ENCODE data around the gene CIAO3. TPM values are rescaled to one million over a fixed set of nuclear protein-coding genes. Genes with fewer than 3 reads are reported as not detected.
A peak's percentile ranks its signal among the peaks of the same experiment; 100 is the strongest.

The CIAO3 gene
- total RNA-seq: 39.5 and 42.5 TPM in 2 replicates

DNA sequence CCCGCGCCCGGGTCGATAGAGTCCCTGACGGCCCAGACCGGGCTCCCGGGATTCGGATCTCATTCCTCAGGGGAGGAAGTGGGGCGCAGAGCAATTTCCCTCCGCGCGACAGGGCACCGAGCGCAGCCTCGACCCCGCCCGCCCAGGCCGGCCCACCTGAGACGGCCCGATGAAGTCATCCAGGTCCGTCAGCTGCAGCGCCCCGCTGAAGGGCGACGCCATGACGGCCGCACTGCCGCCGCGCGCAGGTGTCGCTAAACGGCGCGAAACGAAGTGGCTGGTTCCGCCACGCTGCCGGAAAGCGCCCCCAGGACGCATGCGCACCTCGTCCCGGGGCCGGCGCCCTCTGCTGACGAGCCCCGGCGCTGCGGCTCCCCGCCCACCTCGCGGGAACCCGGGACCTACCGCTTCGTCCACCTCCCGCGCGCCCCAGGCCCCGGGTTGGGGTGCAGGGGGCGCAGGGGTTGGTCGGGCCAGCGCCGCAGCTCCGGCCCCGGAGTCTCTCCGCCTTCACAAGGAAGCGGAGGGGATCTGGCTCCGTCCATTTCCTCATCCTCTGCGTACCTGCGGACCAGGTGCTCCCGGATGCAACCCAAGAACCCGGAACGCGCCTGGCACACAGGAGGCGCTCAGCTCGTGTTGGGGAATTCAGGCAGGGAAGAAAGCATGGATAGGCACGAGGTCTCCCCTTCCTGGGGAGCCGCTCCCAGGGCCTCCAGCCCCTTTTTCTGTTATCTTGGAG, at the start of gene CIAO3:
Gene CIAO3 (minus strand): TSS at position 234 of the 742 bp plus-strand sequence. CDS start 12 bp downstream, at position 222.
- intact Hi-C loops (cut with micrococcal nuclease): loop anchor here (1.0 to 5.0 kb wide), 3 partner anchors 26 to 568 kb away; partner anchors contain the start of genes CHTF18, METRN, RPUSD1 and UBE2I
- Mint-ChIP-seq H3K36me3 (ENCODE audit: low read depth) (peaks cover 16% of the 10 kb centered on the region), H3K27me3 (no peaks in the 10 kb centered on the region), H3K4me1 (peaks cover 9% of the 10 kb centered on the region), H3K4me3 (peak within 1 kb of the TSS; percentile 85), H3K9me3 (no peaks in the 10 kb centered on the region), H3K27ac (peak within 1 kb of the TSS; percentile 62)
- DNase-seq: peak; percentile 98

DNA sequence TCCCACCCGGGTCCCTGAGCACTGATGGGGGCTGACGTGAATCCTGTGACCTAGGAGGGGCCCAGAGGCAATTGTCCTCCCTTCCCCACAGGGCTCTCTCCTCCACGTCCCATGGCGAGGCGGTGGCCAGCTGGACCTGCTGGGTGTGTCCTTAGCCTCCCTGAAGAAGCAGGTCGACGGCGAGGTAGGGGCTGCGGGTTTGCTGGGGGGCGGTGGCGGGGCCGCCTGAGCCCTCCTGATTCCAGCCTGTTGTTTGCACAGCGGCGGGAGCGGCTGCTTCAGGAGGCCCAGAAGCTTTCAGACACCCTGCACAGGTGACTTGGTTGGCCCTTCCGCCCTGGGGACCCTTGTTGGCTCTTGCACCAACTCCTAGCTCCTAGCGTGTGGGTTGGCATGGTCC, 49.3 kb upstream of the CIAO3 start:
- H3K27me3 Mint-ChIP-seq: no peaks in the 10 kb centered on the region
- no peak for DNase-seq
- H3K4me1 Mint-ChIP-seq: peaks cover 5% of the 10 kb centered on the region
- intact Hi-C loops (cut with micrococcal nuclease): no loop called here
- peak overlapping the region; percentile 71 for H3K4me3 Mint-ChIP-seq
- no peaks in the 10 kb centered on the region for H3K9me3 Mint-ChIP-seq
- peaks cover 6% of the 10 kb centered on the region for H3K36me3 Mint-ChIP-seq (ENCODE audit: low read depth)
- H3K27ac Mint-ChIP-seq: peak overlapping the region; percentile 53

DNA sequence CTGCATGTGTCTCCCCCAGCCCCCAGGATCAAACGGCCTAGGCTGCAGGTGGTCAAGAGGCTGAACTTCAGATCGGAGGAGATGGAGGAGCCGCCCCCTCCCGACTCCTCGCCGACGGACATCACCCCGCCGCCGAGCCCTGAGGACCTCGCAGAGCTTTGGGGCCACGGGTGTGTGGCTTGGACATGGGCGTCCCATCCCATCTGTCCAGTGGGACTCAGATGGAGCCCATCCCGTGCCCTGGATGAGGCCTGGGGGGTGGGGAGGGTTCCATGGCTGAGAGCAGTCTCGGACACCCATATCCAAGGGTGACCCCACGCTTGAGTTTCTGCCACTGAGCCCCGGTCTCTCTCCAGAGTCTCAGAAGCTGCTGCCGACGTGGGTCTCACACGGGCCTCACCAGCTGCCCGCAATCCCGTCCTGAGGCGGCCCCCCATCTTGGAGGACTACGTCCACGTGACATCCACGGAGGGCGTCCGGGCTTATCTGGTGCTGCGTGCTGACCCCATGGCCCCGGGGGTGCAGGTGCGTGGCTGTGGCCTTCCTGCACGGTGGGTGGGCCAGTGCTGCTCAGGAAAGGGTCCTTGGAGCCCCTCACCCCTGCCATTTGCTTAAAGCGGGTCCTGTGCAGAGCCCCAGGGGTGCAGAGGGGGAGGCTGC, 48.5 kb upstream of the CIAO3 start:
- no peak overlapping the region for H3K27ac Mint-ChIP-seq
- no peaks in the 10 kb centered on the region for H3K9me3 Mint-ChIP-seq
- H3K4me1 Mint-ChIP-seq: peaks cover 5% of the 10 kb centered on the region
- H3K27me3 Mint-ChIP-seq: no peaks in the 10 kb centered on the region
- intact Hi-C loops (cut with micrococcal nuclease): loop anchor here (5.0 kb wide), 1 partner anchor 47 kb away; the partner anchor contains the start of gene CIAO3
- DNase-seq: no peak
- H3K4me3 Mint-ChIP-seq: peak overlapping the region; percentile 71
- peaks cover 11% of the 10 kb centered on the region for H3K36me3 Mint-ChIP-seq (ENCODE audit: low read depth)

DNA sequence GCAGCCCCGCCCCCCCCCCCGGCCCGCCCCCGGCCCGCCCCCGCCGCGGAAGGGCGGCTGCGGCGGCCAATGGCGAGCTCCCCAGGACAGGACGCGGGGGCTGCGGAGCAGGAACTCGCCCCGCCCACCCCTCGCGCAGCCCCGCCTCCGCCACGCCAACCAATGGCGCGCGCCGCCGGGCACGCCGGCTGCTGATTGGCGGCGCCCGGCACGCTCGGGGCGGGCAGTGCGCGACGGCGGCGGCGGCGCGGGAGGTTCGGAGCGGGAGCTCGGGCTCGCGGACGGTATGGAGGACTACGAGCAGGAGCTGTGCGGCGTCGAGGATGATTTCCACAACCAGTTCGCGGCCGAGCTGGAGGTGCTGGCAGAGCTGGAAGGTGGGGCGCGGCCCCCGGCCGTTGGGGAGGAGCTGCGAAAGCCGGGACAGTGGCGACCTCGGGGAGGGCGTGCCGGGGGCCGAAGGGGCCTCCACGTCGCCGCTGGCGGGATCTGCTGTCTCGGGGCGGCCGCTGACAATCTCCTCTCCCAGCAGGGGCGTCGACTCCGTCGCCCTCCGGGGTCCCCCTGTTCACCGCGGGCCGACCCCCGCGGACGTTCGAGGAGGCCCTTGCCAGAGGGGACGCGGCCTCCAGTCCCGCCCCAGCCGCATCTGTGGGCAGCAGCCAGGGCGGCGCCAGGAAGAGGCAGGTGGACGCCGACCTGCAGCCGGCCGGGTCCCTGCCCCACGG, 47.8 kb upstream of the CIAO3 start, which contains the start of gene CHTF18:
Gene CHTF18 (plus strand): TSS at position 222 of the 728 bp plus-strand sequence. CDS start 65 bp downstream, at position 287.
- Mint-ChIP-seq H3K4me1 (peaks cover 5% of the 10 kb centered on the region), H3K27me3 (no peaks in the 10 kb centered on the region), H3K36me3 (ENCODE audit: low read depth) (peaks cover 11% of the 10 kb centered on the region), H3K9me3 (no peaks in the 10 kb centered on the region), H3K4me3 (peak within 1 kb of the TSS; percentile 89), H3K27ac (peak within 1 kb of the TSS; percentile 81)
- peak; percentile 98 for DNase-seq
- intact Hi-C loops (cut with micrococcal nuclease): loop anchor here (1.0 to 5.0 kb wide), 3 partner anchors 19 to 76 kb away; partner anchors contain the start of gene CIAO3

DNA sequence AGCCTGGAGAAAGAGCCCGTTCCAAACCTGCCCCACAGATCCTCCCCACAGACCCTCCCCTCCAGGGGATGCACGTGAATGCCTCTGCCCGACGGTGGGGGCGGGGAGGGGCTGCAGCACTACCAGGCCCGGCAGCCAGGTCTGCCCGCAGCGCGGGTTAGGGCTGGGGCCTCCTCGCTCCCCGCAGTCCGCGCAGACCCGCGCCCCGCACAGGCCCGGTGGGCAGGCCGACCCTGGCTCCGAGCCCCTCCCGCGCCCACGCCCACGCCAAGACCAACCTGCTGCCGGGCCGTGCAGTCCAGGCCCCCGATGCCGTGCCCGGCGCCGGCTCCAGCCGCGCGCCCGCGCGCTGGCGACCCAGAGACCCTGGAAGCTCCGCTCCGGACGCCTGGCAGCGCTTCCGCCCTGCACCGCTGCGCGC, 47.2 kb upstream of the CIAO3 start, which contains the start of gene RPUSD1:
Gene RPUSD1 (minus strand): TSS at position 404 of the 421 bp plus-strand sequence. CDS start 644 bp downstream, outside the sequence.
- H3K4me3 Mint-ChIP-seq: peak within 1 kb of the TSS; percentile 89
- no peaks in the 10 kb centered on the region for H3K27me3 Mint-ChIP-seq
- peak within 1 kb of the TSS; percentile 81 for H3K27ac Mint-ChIP-seq
- no peak for DNase-seq
- no peaks in the 10 kb centered on the region for H3K9me3 Mint-ChIP-seq
- peaks cover 5% of the 10 kb centered on the region for H3K4me1 Mint-ChIP-seq
- intact Hi-C loops (cut with micrococcal nuclease): loop anchor here (1.0 to 5.0 kb wide), 3 partner anchors 19 to 76 kb away; partner anchors contain the start of gene CIAO3
- H3K36me3 Mint-ChIP-seq (ENCODE audit: low read depth): peaks cover 11% of the 10 kb centered on the region

DNA sequence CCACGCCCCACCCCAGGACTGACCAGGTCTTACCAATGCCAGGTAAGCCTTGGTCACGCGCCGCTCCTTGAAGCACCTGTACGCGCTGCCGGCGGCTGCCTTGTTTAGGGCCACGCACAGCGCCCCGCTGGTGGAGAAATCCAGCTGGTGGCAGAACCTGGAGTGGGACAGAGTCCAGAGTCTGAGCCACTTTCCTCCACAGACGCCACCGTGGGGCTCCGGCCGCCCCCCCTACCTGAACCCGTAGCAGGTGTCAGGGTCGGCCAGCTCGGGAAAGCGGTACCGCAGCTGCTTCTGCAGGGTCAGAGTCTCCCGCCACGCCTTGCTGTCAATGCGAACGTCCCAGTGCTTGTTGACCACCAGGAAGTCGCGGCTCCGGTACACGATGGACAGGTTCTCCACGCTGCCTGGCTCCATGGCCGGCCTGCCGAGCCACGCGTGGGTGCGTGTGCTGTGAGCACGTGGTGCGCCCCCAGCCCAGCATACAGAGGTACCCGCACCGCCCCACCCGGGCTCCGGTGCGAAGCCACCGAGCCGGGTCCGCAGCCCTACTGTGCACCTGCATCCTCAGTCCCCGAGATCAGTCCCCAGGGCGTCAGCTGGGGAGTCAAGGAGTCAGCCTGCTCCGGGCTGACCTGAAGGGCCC, 46.6 kb upstream of the CIAO3 start:
- H3K4me1 Mint-ChIP-seq: peaks cover 5% of the 10 kb centered on the region
- H3K27ac Mint-ChIP-seq: peak overlapping the region; percentile 78
- no peak for DNase-seq
- no peaks in the 10 kb centered on the region for H3K9me3 Mint-ChIP-seq
- peaks cover 11% of the 10 kb centered on the region for H3K36me3 Mint-ChIP-seq (ENCODE audit: low read depth)
- intact Hi-C loops (cut with micrococcal nuclease): loop anchor here (5.0 kb wide), 1 partner anchor 45 kb away; the partner anchor contains the start of gene CIAO3
- peak overlapping the region; percentile 89 for H3K4me3 Mint-ChIP-seq
- no peaks in the 10 kb centered on the region for H3K27me3 Mint-ChIP-seq

DNA sequence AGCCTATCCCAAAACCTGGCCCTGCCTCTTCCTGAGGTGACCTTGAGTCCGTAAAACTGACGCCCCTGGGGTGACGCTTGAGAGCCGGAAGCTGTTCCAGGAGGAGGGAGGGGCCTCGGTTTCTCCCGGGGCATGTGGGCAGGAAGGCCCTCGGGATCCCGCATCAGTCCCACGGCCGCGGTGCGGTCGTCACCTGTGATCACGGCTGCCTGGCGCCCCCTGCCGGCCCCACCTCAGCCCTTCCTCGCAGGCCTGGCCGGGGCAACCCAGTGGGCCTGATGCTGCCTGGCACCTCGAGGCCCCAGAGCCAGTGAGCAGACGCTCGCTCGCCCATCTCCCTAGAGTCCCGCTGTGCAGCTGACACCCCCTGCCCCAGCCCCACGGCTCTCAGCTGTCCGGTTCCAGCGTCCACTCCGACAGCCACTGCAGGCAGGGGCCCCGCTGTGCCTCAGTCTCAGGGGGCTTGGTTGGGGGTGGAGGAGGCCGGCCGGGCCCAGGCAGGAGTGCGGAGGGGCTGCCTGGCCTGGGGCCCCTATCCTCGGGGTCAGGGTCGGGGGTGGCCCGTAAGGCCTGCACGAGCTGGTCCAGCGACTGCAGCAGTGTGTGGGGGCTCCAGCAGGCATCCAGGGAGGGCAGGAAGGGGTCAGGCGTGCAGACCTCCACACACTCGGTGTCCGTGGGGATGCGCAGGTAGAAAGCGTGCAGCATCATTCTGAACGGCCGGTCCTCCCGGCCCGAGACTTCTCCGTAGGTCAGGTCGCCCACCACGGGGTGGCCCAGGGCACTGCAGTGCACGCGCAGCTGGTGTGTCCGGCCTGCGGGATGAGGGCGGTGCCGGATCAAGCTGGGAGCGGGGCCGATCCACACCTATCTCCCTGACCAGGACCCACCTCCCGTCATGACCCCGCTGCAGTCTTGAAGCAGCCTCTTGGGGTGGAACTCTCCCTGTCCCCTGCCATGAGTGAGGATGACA, 45.1 kb upstream of the CIAO3 start:
- Mint-ChIP-seq H3K9me3 (no peaks in the 10 kb centered on the region), H3K27me3 (no peaks in the 10 kb centered on the region), H3K27ac (no peak overlapping the region), H3K36me3 (ENCODE audit: low read depth) (peaks cover 4% of the 10 kb centered on the region), H3K4me1 (peaks cover 5% of the 10 kb centered on the region), H3K4me3 (peak overlapping the region; percentile 89)
- DNase-seq: peak; percentile 93
- intact Hi-C loops (cut with micrococcal nuclease): loop anchor here (1.0 to 5.0 kb wide), 2 partner anchors 44 to 75 kb away; partner anchors contain the start of gene CIAO3

DNA sequence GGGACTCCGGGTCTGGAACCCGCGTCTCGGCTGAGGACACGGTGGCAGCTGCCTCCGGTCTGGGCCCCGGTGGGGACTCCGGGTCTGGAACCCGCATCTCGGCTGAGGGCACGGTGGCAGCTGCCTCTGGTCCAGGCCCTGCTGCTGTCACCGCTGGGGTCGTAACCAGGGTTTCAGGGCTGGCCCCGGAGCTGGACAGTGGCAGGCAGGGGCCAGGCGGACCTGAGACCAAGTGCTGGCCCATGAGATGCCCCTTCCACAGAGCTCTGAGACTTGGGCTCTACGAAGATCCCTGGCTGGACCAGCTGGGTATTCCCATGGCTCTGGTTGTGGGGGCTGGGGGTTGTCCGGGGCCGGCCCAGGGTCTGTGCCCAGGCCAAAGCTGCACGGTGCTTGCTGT, 43.6 kb upstream of the CIAO3 start:
- H3K27ac Mint-ChIP-seq: no peak overlapping the region
- no peak overlapping the region for H3K4me3 Mint-ChIP-seq
- peaks cover 4% of the 10 kb centered on the region for H3K36me3 Mint-ChIP-seq (ENCODE audit: low read depth)
- H3K9me3 Mint-ChIP-seq: no peaks in the 10 kb centered on the region
- peaks cover 3% of the 10 kb centered on the region for H3K4me1 Mint-ChIP-seq
- DNase-seq: no peak
- intact Hi-C loops (cut with micrococcal nuclease): no loop called here
- no peaks in the 10 kb centered on the region for H3K27me3 Mint-ChIP-seq

DNA sequence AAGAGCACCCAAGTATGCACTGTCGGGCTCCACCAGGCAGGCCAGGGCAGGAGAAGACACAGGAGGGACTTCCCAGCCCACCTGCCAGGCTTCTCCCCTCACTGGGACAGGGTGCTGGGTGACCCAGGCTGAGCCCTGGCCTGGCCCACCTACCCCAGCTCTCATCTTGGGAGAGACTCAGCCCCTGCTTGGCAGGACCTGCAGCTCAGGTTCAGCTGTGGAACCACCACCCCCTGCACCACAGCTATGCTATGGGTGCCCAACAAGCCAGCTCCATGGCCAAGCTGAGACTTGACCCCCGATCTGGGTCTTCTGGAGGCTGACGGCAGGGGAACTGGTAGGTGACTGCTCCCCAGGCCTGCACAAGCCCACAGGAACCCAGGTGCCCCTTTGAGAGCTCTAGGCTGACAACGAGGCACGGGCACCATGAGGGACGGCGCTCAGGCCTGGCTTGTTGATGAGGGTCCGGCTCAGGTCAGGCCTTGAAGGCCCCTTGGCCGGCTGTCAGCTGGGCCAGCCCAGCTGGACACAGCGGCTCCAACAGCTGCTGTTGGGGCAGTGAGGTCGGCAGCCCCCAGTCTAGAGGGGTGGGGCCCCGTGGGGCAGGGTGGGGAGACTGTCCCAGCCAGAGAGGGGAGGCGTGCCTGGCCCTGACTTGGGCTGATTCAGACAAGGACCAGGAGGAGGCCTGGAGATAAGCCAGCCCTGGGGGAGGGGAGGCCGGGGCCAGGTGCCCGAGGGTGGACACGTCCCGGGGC, 42.8 kb upstream of the CIAO3 start:
- Mint-ChIP-seq H3K4me3 (no peak overlapping the region), H3K9me3 (no peaks in the 10 kb centered on the region)
- intact Hi-C loops (cut with micrococcal nuclease): no loop called here

DNA sequence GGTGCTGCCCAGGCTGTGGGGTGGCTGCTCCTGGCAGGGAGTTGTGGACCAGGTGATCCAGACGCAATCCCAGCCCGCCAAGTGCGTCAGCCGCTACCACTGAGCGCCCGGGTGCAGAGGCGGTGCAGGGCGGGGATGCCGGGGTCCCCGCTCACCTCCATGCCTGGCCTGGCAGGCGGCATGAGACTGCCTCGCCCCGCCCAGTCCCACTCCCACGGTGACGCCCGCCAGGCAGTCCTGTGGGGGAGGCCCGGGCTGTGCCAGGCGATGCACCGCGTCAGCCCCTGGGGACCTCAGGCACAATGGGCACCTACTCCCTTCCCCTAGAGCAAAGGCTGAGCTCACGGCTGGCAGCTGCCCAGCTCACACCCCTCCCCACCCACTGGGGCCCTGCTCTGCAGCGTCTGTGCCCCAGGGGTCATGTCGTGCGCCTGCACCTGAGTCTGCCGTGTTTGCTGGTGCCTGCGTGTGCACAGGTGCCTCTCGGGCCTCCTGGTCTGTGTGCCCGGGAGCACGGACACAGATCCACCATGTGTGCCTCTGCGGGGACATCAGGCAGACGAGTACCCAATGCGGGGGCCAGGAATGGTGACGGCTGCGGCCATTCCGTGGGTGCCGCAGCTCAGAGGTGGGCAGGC, 42.1 kb upstream of the CIAO3 start:
- H3K9me3 Mint-ChIP-seq: no peaks in the 10 kb centered on the region
- H3K4me1 Mint-ChIP-seq: peaks cover 3% of the 10 kb centered on the region
- no peak overlapping the region for H3K27ac Mint-ChIP-seq
- no peak overlapping the region for H3K4me3 Mint-ChIP-seq
- H3K27me3 Mint-ChIP-seq: no peaks in the 10 kb centered on the region
- intact Hi-C loops (cut with micrococcal nuclease): no loop called here
- DNase-seq: no peak
- H3K36me3 Mint-ChIP-seq (ENCODE audit: low read depth): peaks cover 4% of the 10 kb centered on the region

More for the DNA sequence above, 42.8 kb upstream of the CIAO3 start:
- Mint-ChIP-seq H3K36me3 (ENCODE audit: low read depth) (peaks cover 4% of the 10 kb centered on the region), H3K27me3 (no peaks in the 10 kb centered on the region), H3K27ac (no peak overlapping the region), H3K4me1 (peaks cover 3% of the 10 kb centered on the region)
- no peak for DNase-seq

DNA sequence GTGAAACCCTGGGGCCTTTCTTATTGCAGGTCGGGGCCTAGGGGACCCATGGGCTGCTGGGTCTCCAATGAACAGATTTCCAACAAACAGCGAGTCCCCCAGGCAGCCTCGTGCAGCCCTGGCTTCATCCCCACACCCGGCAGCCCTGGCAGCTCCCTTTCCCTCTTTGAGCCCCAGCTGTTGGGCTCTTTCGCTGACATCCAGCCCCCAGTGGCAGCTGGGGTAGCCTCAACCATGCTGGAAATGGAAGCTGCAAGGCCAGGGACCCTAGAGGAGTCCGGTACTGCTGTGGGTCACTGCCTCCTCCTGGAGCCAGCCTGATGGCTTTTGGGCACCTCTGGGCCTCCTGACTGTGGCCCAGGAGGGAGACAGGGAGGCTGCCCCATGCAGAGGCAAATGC, 41.5 kb upstream of the CIAO3 start:
- intact Hi-C loops (cut with micrococcal nuclease): no loop called here
- peaks cover 4% of the 10 kb centered on the region for H3K36me3 Mint-ChIP-seq (ENCODE audit: low read depth)
- no peak overlapping the region for H3K27ac Mint-ChIP-seq
- H3K4me3 Mint-ChIP-seq: no peak overlapping the region
- DNase-seq: no peak
- no peaks in the 10 kb centered on the region for H3K9me3 Mint-ChIP-seq
- peaks cover 2% of the 10 kb centered on the region for H3K27me3 Mint-ChIP-seq
- H3K4me1 Mint-ChIP-seq: peaks cover 3% of the 10 kb centered on the region
